SK-N-SH (cell line): Measurements from ENCODE around the gene MARCHF10.

Experiments used
- EZH2phosphoT487 ChIP-seq: fragments of 200-600 bp; sonication (generic); IDR thresholded peaks from 2 replicates; pipeline ENCODE4 v1.6.1; 2017; ENCODE audit warnings: low read depth, mixed run types, mild to moderate bottlenecking, antibody characterized with exemption, moderate library complexity, borderline replicate concordance
- FOXM1 ChIP-seq: IDR thresholded peaks from 2 replicates; pipeline ENCODE4 v1.4.0; 2012; ENCODE audit warnings: low read depth, mild to moderate bottlenecking
- JUND ChIP-seq: IDR thresholded peaks from 2 replicates; pipeline ENCODE4 v1.4.0; 2012
- NRF1 ChIP-seq: IDR thresholded peaks from 2 replicates; pipeline ENCODE4 v1.6.1; 2012; ENCODE audit warnings: low read depth, mild to moderate bottlenecking, low read length
- POLR2AphosphoS5 ChIP-seq: IDR thresholded peaks from 2 replicates; pipeline ENCODE4 v1.6.1; 2012; ENCODE audit warnings: low read depth, low read length
- RAD21 ChIP-seq: IDR thresholded peaks from 2 replicates; pipeline ENCODE4 v1.6.1; 2012; ENCODE audit warnings: mild to moderate bottlenecking, low read length
- RCOR1 ChIP-seq: fragments of 150-350 bp; IDR thresholded peaks from 2 replicates; pipeline ENCODE4 v1.6.1; 2017; ENCODE audit warnings: antibody characterized with exemption, low read length
- SIN3A ChIP-seq: IDR thresholded peaks from 2 replicates; pipeline ENCODE4 v1.6.1; 2012; ENCODE audit warnings: low read depth, mild to moderate bottlenecking, low read length, moderate library complexity, borderline replicate concordance
- TF ChIP-seq, protein P1 (sequence below): fragments of 200-600 bp; sonication (generic); IDR thresholded peaks from 2 replicates; pipeline ENCODE4 v1.6.1; 2017; ENCODE audit warnings: antibody characterized with exemption, mild to moderate bottlenecking, moderate library complexity
- TF ChIP-seq, protein P2 (sequence below): fragments of 150-350 bp; IDR thresholded peaks from 2 replicates; pipeline ENCODE4 v1.6.1; 2017; ENCODE audit warnings: antibody characterized with exemption, low read length, low read depth, borderline replicate concordance
- TF ChIP-seq, protein P3 (sequence below): IDR thresholded peaks from 2 replicates; pipeline ENCODE4 v1.6.1; 2012; ENCODE audit warnings: mild to moderate bottlenecking, low read depth, low read length, moderate library complexity

DNA sequence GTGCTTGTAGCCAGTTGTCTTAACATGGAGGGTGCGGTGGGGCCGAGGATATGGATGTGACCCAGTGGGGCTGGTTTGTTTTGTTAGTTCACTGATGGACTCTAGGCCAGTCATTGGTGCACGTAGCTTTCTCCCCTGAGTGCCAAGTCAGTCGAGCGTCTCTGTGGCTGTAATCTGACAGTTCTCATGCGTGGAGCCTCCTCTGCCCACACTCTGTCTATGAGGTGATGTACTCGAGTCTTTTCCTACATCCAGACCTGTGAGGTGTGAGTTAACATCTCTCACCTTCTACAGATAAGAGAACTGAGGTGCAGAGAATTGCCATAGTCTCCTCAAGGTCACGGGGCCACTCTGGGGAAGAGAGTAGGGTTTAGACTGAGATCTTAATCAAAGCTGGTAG is 90.2 kb downstream of the MARCHF10 start:
- TF ChIP-seq, protein P1, sequence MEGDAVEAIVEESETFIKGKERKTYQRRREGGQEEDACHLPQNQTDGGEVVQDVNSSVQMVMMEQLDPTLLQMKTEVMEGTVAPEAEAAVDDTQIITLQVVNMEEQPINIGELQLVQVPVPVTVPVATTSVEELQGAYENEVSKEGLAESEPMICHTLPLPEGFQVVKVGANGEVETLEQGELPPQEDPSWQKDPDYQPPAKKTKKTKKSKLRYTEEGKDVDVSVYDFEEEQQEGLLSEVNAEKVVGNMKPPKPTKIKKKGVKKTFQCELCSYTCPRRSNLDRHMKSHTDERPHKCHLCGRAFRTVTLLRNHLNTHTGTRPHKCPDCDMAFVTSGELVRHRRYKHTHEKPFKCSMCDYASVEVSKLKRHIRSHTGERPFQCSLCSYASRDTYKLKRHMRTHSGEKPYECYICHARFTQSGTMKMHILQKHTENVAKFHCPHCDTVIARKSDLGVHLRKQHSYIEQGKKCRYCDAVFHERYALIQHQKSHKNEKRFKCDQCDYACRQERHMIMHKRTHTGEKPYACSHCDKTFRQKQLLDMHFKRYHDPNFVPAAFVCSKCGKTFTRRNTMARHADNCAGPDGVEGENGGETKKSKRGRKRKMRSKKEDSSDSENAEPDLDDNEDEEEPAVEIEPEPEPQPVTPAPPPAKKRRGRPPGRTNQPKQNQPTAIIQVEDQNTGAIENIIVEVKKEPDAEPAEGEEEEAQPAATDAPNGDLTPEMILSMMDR = no peak
- TF ChIP-seq RCOR1 (no peak), RAD21 (no peak), EZH2phosphoT487 (no peak), POLR2AphosphoS5 (no peak), SIN3A (no peak), NRF1 (no peak), FOXM1 (no peak), JUND (no peak)
- TF ChIP-seq, protein P2, sequence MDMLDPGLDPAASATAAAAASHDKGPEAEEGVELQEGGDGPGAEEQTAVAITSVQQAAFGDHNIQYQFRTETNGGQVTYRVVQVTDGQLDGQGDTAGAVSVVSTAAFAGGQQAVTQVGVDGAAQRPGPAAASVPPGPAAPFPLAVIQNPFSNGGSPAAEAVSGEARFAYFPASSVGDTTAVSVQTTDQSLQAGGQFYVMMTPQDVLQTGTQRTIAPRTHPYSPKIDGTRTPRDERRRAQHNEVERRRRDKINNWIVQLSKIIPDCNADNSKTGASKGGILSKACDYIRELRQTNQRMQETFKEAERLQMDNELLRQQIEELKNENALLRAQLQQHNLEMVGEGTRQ = no peak
- TF ChIP-seq, protein P3, sequence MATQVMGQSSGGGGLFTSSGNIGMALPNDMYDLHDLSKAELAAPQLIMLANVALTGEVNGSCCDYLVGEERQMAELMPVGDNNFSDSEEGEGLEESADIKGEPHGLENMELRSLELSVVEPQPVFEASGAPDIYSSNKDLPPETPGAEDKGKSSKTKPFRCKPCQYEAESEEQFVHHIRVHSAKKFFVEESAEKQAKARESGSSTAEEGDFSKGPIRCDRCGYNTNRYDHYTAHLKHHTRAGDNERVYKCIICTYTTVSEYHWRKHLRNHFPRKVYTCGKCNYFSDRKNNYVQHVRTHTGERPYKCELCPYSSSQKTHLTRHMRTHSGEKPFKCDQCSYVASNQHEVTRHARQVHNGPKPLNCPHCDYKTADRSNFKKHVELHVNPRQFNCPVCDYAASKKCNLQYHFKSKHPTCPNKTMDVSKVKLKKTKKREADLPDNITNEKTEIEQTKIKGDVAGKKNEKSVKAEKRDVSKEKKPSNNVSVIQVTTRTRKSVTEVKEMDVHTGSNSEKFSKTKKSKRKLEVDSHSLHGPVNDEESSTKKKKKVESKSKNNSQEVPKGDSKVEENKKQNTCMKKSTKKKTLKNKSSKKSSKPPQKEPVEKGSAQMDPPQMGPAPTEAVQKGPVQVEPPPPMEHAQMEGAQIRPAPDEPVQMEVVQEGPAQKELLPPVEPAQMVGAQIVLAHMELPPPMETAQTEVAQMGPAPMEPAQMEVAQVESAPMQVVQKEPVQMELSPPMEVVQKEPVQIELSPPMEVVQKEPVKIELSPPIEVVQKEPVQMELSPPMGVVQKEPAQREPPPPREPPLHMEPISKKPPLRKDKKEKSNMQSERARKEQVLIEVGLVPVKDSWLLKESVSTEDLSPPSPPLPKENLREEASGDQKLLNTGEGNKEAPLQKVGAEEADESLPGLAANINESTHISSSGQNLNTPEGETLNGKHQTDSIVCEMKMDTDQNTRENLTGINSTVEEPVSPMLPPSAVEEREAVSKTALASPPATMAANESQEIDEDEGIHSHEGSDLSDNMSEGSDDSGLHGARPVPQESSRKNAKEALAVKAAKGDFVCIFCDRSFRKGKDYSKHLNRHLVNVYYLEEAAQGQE = no peak
